ENCODE data around the gene CIC. TPM values are rescaled to one million over a fixed set of nuclear protein-coding genes. Genes with fewer than 3 reads are reported as not detected.

The CIC gene
- total RNA-seq, 4 donors from 2014 or later, result 50.6 to 98.3 (median 56.9) TPM

DNA sequence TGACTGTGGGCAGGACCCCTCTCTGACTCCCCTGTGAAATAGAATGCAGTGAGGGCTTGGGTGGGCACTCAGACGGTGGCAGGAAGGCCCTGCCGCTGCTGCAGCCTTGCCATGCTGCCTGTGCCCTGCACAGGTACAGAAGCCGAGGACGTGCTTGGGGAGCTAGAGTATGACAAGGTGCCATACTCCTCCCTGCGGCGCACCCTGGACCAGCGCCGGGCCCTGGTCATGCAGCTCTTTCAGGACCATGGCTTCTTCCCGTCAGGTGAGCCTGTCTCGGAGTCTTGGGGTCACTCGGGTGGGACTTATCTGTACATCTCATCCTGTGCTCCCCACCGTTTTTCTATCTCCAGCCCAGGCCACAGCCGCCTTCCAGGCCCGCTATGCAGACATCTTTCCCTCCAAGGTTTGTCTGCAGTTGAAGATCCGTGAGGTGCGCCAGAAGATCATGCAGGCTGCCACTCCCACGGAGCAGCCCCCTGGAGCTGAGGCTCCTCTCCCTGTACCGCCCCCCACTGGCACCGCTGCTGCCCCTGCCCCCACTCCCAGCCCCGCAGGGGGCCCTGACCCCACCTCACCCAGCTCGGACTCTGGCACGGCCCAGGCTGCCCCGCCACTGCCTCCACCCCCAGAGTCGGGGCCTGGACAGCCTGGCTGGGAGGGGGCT, 25.6 kb downstream of the CIC start:
- WGBS, 2 donors, result 89 to 91% methylated on average over 18 to 21 of the region's 24 CpGs
- H3K9me3 ChIP-seq, result no peaks in the 10 kb centered on the region
- H3K4me3 ChIP-seq (replicated peaks in 1 of 3), result no peak overlapping the region
- no peaks in the 10 kb centered on the region for H3K4me1 ChIP-seq
- no peaks in the 10 kb centered on the region for H3K27me3 ChIP-seq
- no peak for DNase-seq
- TF ChIP-seq, protein P1, sequence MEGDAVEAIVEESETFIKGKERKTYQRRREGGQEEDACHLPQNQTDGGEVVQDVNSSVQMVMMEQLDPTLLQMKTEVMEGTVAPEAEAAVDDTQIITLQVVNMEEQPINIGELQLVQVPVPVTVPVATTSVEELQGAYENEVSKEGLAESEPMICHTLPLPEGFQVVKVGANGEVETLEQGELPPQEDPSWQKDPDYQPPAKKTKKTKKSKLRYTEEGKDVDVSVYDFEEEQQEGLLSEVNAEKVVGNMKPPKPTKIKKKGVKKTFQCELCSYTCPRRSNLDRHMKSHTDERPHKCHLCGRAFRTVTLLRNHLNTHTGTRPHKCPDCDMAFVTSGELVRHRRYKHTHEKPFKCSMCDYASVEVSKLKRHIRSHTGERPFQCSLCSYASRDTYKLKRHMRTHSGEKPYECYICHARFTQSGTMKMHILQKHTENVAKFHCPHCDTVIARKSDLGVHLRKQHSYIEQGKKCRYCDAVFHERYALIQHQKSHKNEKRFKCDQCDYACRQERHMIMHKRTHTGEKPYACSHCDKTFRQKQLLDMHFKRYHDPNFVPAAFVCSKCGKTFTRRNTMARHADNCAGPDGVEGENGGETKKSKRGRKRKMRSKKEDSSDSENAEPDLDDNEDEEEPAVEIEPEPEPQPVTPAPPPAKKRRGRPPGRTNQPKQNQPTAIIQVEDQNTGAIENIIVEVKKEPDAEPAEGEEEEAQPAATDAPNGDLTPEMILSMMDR (IDR thresholded peaks at IDR 0.05), result no peak
- TF ChIP-seq POLR2A (IDR thresholded peaks at IDR 0.05), result no peak
- intact Hi-C loops (cut with DNase I), result loop anchor here (5.0 kb wide), 2 partner anchors 47 to 162 kb away; partner anchors contain the start of gene POU2F2
- H3K36me3 ChIP-seq, result peaks cover 40 to 44% of the 10 kb centered on the region in 2 donors
- H3K27ac ChIP-seq, result no peak overlapping the region

DNA sequence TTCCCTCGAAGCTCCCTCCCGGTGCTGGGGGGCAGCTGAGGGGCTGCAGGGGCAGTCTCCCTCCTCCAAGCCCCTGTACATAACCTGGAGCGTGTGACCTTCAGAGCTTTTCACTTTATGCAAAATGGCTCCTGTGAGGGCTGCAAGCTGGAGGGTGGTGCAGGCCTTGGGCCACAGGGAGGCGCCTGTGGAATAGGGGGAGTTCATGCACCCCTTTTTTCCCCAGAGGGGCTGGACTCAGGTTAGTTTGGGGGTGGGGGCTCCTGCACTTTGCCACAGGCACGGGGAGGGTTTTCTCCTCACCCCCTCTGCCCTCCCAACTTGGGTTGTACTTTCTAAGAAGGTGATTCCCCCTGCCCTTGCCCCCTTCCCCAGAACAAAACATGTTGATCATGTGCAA, 26.3 kb downstream of the CIC start:
- no peaks in the 10 kb centered on the region for H3K27me3 ChIP-seq
- peaks cover 33 to 36% of the 10 kb centered on the region in 2 donors for H3K36me3 ChIP-seq
- intact Hi-C loops (cut with DNase I), result loop anchor here (5.0 kb wide), 1 partner anchor 48 kb away; no protein-coding TSS in a partner anchor
- no peaks in the 10 kb centered on the region for H3K9me3 ChIP-seq
- DNase-seq, result no peak
- no peaks in the 10 kb centered on the region for H3K4me1 ChIP-seq
- 74 to 86% methylated on average over 5 of the region's 5 CpGs for WGBS, 2 donors
- H3K4me3 ChIP-seq (replicated peaks in 1 of 3), result no peak overlapping the region
- TF ChIP-seq, protein P1 (IDR thresholded peaks at IDR 0.05), result no peak
- no peak for TF ChIP-seq POLR2A (IDR thresholded peaks at IDR 0.05)
- no peak overlapping the region for H3K27ac ChIP-seq

DNA sequence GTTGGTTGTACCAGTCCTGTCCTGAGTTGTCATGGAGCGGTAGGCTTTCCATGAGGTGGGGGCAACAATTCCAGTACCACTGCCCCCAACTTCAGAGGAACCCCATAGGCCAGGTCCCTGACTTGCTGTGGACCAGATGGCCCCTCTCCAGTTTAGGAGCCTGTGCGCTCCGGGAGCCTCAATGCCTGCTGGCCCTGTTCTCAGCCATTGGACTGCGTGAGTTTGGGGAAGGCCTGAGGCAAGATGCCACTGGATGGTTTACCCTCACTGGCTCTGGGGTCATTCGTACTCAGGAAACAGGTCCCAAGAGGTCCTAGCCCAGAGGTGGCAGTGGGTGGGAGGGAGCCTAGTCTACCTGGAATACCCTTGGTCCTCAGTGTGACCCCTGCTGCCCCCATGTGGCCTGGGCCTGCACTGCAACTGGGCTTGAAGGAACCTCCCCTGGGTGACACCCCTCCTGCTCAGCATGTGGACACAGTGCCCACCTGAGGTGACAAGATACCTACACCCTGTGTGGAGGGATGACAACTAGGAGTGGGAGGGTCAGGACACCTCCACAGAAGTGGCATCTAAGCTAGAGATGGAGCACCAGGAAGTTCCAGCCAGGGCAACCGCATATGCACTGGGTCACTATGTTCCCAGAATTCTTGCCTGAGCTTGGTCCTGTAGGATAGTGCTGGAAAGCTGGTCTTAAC, 26.9 kb downstream of the CIC start:
- intact Hi-C loops (cut with DNase I), result loop anchor here (5.0 kb wide), 1 partner anchor 49 kb away; no protein-coding TSS in a partner anchor
- no peak for TF ChIP-seq POLR2A (IDR thresholded peaks at IDR 0.05)
- TF ChIP-seq, protein P1 (IDR thresholded peaks at IDR 0.05), result peak; percentile 85 to 98 (median 90)
- Histone ChIP-seq H3K4me3 (replicated peaks in 1 of 3) (no peak overlapping the region), H3K36me3 (peaks cover 27 to 30% of the 10 kb centered on the region in 2 donors), H3K4me1 (no peaks in the 10 kb centered on the region), H3K9me3 (no peaks in the 10 kb centered on the region), H3K27me3 (no peaks in the 10 kb centered on the region), H3K27ac (no peak overlapping the region)
- peak; percentile 85 to 87 for DNase-seq
- 78 to 86% methylated on average over 5 of the region's 6 CpGs for WGBS, 2 donors

DNA sequence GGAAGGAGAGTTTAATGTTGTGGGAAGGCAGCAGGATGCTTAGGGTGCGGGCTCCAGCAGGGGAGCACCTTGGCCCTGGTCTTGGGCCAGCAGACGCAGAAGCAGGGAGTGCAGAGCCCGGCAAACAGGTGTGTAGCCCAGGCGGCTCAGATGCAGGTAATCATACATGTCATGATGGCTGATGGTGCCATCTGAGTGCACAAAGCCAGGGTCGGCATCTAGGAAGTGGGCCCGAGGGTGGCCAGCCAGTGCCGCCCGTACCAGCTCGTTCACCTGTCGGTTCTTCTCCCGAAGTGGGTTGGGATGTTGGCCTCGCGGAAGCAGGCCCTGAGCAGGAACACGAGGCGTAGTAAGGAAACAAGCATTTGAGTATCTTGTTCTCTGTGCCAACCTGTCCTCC, 28.0 kb downstream of the CIC start:
- TF ChIP-seq, protein P1 (IDR thresholded peaks at IDR 0.05), result no peak
- TF ChIP-seq POLR2A (IDR thresholded peaks at IDR 0.05), result no peak
- intact Hi-C loops (cut with DNase I), result loop anchor here (5.0 kb wide), 1 partner anchor 50 kb away; no protein-coding TSS in a partner anchor
- H3K4me1 ChIP-seq, result peaks cover 4 to 6% of the 10 kb centered on the region in 2 donors
- H3K27ac ChIP-seq, result no peak overlapping the region
- 89 to 92% methylated on average over 13 to 15 of the region's 15 CpGs for WGBS, 2 donors
- no peaks in the 10 kb centered on the region for H3K9me3 ChIP-seq
- H3K4me3 ChIP-seq (replicated peaks in 1 of 3), result no peak overlapping the region
- H3K36me3 ChIP-seq, result peaks cover 17 to 20% of the 10 kb centered on the region in 2 donors
- no peaks in the 10 kb centered on the region for H3K27me3 ChIP-seq
- no peak for DNase-seq
